Esophagus muscularis mucosa (tissue), 4 donors: ENCODE data around the gene CDK4. TPM values are rescaled to one million over a fixed set of nuclear protein-coding genes. Genes with fewer than 3 reads are reported as not detected.
A peak's percentile ranks its signal among the peaks of the same experiment; 100 is the strongest.
"Not testable (repeated sequence)": the region's sequence is repeated elsewhere in the genome, so short reads cannot be mapped to it uniquely, and the experiment has no call there.

Source experiments
- DNase-seq: peaks from one replicate; pipeline ENCODE4 v3.0.0-alpha.2; 2017; ENCODE audit errors: extremely low spot score
- H3K27ac ChIP-seq, 4 donors: fragments of 200-600 bp; sonication (generic); replicated peaks in 1 of 4; 1 replicate in 3 of 4; 2 replicates in 1 of 4; pipeline ENCODE4 v1.5.1; 2016 to 2019; ENCODE audit warnings: mild to moderate bottlenecking in 1 of 4
- H3K27me3 ChIP-seq, 4 donors: fragments of 200-600 bp; sonication (generic); one replicate each; pipeline versions ENCODE4 v1.5.1 to v1.6.0; 2016 to 2019
- H3K36me3 ChIP-seq, 4 donors: fragments of 200-600 bp; sonication (generic); one replicate each; pipeline ENCODE4 v1.5.1; 2016 to 2019
- H3K4me1 ChIP-seq, 4 donors: fragments of 200-600 bp; sonication (generic); one replicate each; pipeline ENCODE4 v1.5.1; 2016 to 2019
- H3K4me3 ChIP-seq, 4 donors: fragments of 200-600 bp; sonication (generic); 1 replicate in 2 of 4; 2 replicates in 2 of 4; pipeline ENCODE4 v1.5.1; 2016 to 2019; ENCODE audit warnings: mild to moderate bottlenecking in 4 of 4, moderate library complexity in 1 of 4
- H3K9me3 ChIP-seq, 4 donors: fragments of 200-600 bp; sonication (generic); 1 replicate in 3 of 4; 2 replicates in 1 of 4; pipeline ENCODE4 v1.5.1; 2016 to 2019
- CTCF ChIP-seq, 3 experiments: fragments of 200-600 bp in 2 of 3; fragments of 450-650 bp in 1 of 3; sonication (generic) in 2 of 3; IDR thresholded peaks; one replicate each; pipeline ENCODE4 v1.5.1; 2017 to 2019; ENCODE audit warnings: antibody characterized with exemption in 3 of 3, mild to moderate bottlenecking in 2 of 3, moderate library complexity in 1 of 3
- EP300 ChIP-seq: sonication (generic); formaldehyde crosslinking; IDR thresholded peaks from one replicate; pipeline ENCODE4 v1.6.1; 2017; ENCODE audit warnings: antibody characterized with exemption
- POLR2A ChIP-seq: fragments of 450-650 bp; IDR thresholded peaks from one replicate; pipeline ENCODE4 v1.6.1; 2017; ENCODE audit warnings: antibody characterized with exemption, moderate library complexity, mild to moderate bottlenecking, low read depth
- POLR2AphosphoS5 ChIP-seq, 2 donors: sonication (generic); formaldehyde crosslinking; IDR thresholded peaks; one replicate each; pipeline ENCODE4 v1.6.1; 2017; ENCODE audit warnings: antibody characterized with exemption in 2 of 2
- WGBS: methylation state at CpG from one replicate; pipeline ENCODE4 v1.1.5; 2018; 5-methylcytosine and 5-hydroxymethylcytosine counted together
- intact Hi-C: fragments of 100-400 bp; cut with DNase I; formaldehyde crosslinking; loops from one replicate; pipeline ENCODE4 v1.15.1; 2023
- total RNA-seq, 4 donors: library from RNA; depleted of rRNA; stranded (reverse); fragments of >200 nt; gene quantifications; one replicate each; pipeline versions ENCODE4 v1.1.0 to v1.2.1, GENCODE V29; 2016

The CDK4 gene
- total RNA-seq, 4 donors from 2014 or later, result 43.6 to 85.7 (median 71.3) TPM

DNA sequence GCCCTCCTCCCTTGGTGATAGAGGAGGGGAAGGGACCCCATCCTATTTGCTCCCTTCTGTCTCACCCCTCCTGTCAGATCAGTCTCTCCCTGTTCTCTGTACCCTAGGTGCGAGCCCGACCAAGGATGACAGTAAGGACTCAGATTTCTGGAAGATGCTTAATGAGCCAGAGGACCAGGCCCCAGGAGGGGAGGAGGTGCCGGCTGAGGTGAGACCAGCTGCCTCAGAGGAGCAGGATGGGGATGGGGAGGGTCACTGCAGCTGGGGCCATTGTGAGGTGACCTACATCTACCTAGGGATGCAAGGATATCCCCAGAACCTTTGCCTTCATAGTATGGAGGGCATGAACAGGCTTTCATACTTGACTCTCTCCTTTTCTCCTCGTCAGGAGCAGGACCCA lies 35.8 kb downstream of the CDK4 start:
- peaks cover 54 to 94% (median 74%) of the 10 kb centered on the region in 4 donors for H3K36me3 ChIP-seq
- no peaks in the 10 kb centered on the region for H3K27me3 ChIP-seq
- TF ChIP-seq POLR2A (no peak), EP300 (no peak), CTCF (IDR thresholded peaks at IDR 0.05) (no peak), POLR2AphosphoS5 (IDR thresholded peaks at IDR 0.05) (no peak)
- H3K4me1 ChIP-seq, result no peaks in the 10 kb centered on the region
- no peak overlapping the region for H3K27ac ChIP-seq
- intact Hi-C loops, result no loop called here
- DNase-seq, result peak; percentile 8
- no peak overlapping the region for H3K4me3 ChIP-seq
- no peaks in the 10 kb centered on the region for H3K9me3 ChIP-seq
- 94% methylated on average over 4 of the region's 4 CpGs for WGBS

DNA sequence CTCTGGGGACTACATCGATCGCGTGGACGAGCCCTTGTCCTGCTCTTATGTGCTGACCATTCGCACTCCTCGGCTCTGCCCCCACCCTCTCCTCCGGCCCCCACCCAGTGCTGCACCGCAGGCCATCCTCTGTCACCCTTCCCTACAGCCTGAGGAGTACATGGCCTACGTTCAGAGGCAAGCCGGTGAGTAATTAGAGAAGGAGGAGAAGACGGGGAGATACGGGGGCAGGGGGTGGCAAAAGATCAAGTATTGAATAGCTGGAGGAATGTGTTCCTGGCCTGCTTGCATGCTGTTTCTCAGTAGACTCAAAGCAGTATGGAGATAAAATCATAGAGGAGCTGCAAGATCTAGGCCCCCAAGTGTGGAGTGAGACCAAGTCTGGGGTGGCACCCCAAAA lies 36.3 kb downstream of the CDK4 start:
- Histone ChIP-seq H3K36me3 (peaks cover 49 to 92% (median 69%) of the 10 kb centered on the region in 4 donors), H3K4me1 (no peaks in the 10 kb centered on the region), H3K9me3 (no peaks in the 10 kb centered on the region), H3K4me3 (no peak overlapping the region), H3K27ac (no peak overlapping the region), H3K27me3 (no peaks in the 10 kb centered on the region)
- 89% methylated on average over 10 of the region's 12 CpGs for WGBS
- intact Hi-C loops, result no loop called here
- DNase-seq, result peak; percentile 21
- no peak for TF ChIP-seq EP300
- TF ChIP-seq POLR2AphosphoS5 (IDR thresholded peaks at IDR 0.05), result no peak
- no peak for TF ChIP-seq CTCF (IDR thresholded peaks at IDR 0.05)
- no peak for TF ChIP-seq POLR2A

DNA sequence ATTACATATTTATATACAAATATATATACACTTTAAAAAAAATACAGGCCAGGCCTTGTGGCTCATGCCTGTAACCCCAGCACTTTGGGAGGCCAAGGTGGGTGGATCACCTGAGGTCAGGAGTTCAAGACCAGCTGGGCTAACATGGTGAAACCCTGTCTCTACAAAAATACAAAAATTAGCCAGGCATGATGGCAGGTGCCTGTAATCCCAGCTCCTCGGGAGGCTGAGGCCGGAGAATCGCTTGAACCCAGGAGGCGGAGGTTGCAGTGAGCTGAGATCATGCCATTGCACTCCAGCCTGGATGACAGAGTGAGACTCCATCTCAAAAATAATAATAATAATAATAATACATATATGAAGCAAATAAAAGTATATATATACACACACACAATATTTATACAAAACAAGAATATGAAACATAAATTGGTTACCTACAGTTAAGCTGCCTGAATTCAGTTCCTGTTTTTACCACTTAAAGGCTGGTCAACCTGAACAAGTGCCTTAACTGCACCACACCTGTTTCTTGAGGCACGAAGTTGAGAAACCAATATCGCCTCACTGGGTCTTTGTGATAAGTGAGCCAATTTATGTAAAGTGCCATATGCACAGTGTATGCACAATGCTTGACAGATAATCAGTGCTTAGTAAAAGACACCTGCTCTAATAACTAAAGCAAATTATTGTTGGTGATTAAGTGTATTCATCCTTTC lies 36.9 kb downstream of the CDK4 start:
- H3K27me3 ChIP-seq, H3K4me1 ChIP-seq, intact Hi-C loops, H3K27ac ChIP-seq, H3K9me3 ChIP-seq, H3K4me3 ChIP-seq, DNase-seq: not testable (repeated sequence)
- peaks cover 44 to 86% (median 63%) of the 10 kb centered on the region in 4 donors for H3K36me3 ChIP-seq
- WGBS, result 99% methylated on average over 6 of the region's 6 CpGs

GRCh38 chr12:57713209-57713608 lies 38.9 kb downstream of the CDK4 start:
- H3K4me1 ChIP-seq, result no peaks in the 10 kb centered on the region
- TF ChIP-seq POLR2AphosphoS5 (IDR thresholded peaks at IDR 0.05), result no peak
- TF ChIP-seq EP300, result no peak
- TF ChIP-seq CTCF (IDR thresholded peaks at IDR 0.05), result no peak
- TF ChIP-seq POLR2A, result no peak
- no peaks in the 10 kb centered on the region for H3K27me3 ChIP-seq
- WGBS, result 97% methylated on average over 4 of the region's 5 CpGs
- peaks cover 26 to 79% (median 46%) of the 10 kb centered on the region in 4 donors for H3K36me3 ChIP-seq
- intact Hi-C loops, result no loop called here
- H3K27ac ChIP-seq, result no peak overlapping the region
- H3K9me3 ChIP-seq, result no peaks in the 10 kb centered on the region
- H3K4me3 ChIP-seq, result no peak overlapping the region
- peak; percentile 17 for DNase-seq

GRCh38 chr12:57712701-57713100 lies 39.4 kb downstream of the CDK4 start:
- Histone ChIP-seq H3K27ac (no peak overlapping the region), H3K4me3 (no peak overlapping the region), H3K9me3 (no peaks in the 10 kb centered on the region), H3K4me1 (no peaks in the 10 kb centered on the region), H3K27me3 (no peaks in the 10 kb centered on the region), H3K36me3 (peaks cover 24 to 79% (median 44%) of the 10 kb centered on the region in 4 donors)
- TF ChIP-seq EP300 (no peak), POLR2AphosphoS5 (IDR thresholded peaks at IDR 0.05) (no peak), POLR2A (no peak), CTCF (IDR thresholded peaks at IDR 0.05) (no peak)
- 98% methylated on average over 3 of the region's 3 CpGs for WGBS
- intact Hi-C loops, result no loop called here
- peak; percentile 47 for DNase-seq
